ENCODE data around the gene TRAPPC14. TPM values are rescaled to one million over a fixed set of nuclear protein-coding genes. Genes with fewer than 3 reads are reported as not detected.
"Not testable (repeated sequence)": the region's sequence is repeated elsewhere in the genome, so short reads cannot be mapped to it uniquely, and the experiment has no call there.

The TRAPPC14 gene
- 10 to 100 TPM in 3 of 4 donors, 1 to 10 TPM in 1; 9.3 to 20.2 (median 13.1) TPM for total RNA-seq

- peak; percentile 44 for DNase-seq
- intact Hi-C loops (cut with DNase I) = no loop called here
- peak within 1 kb of the TSS; percentile 51 to 98 (median 93) for H3K4me3 ChIP-seq
- TF ChIP-seq CTCF (IDR thresholded peaks at IDR 0.05) (no peak), POLR2A (IDR thresholded peaks at IDR 0.05) (peak in 2 of 4 donors; percentile 45 to 60)
- H3K36me3 ChIP-seq = peaks cover 14 to 37% (median 22%) of the 10 kb centered on the region in 3 donors
- H3K9me3 ChIP-seq = no peaks in the 10 kb centered on the region
- H3K27me3 ChIP-seq = peaks cover 0 to 3% (median 0%) of the 10 kb centered on the region in 4 donors
- peak within 1 kb of the TSS; percentile 82 to 93 (median 90) for H3K27ac ChIP-seq
- 0 to 1% methylated on average over 11 to 27 of the region's 87 CpGs for WGBS, 2 donors
- peaks cover 15 to 66% (median 34%) of the 10 kb centered on the region in 3 donors for H3K4me1 ChIP-seq
Observed at GRCh38 chr7:100158229-100159098, at the start of gene TRAPPC14. Gene TRAPPC14 (minus strand): TSS chr7:100158723. CDS start chr7:100158499, 224 bp downstream.

GRCh38 chr7:100204454-100204853 lies 45.9 kb upstream of the TRAPPC14 start:
- TF ChIP-seq CTCF (IDR thresholded peaks at IDR 0.05) (no peak), POLR2A (IDR thresholded peaks at IDR 0.05) (no peak)
- no peak overlapping the region for H3K27ac ChIP-seq
- H3K4me3 ChIP-seq = no peak overlapping the region
- 79 to 90% methylated on average over 6 to 8 of the region's 9 CpGs for WGBS, 2 donors
- H3K36me3 ChIP-seq = no peaks in the 10 kb centered on the region
- no peak for DNase-seq
- no peaks in the 10 kb centered on the region for H3K4me1 ChIP-seq
- H3K27me3 ChIP-seq = peaks cover 0 to 15% (median 0%) of the 10 kb centered on the region in 4 donors
- intact Hi-C loops (cut with DNase I) = no loop called here
- no peaks in the 10 kb centered on the region for H3K9me3 ChIP-seq

GRCh38 chr7:100200693-100201092 lies 42.2 kb upstream of the TRAPPC14 start:
- H3K36me3 ChIP-seq = no peaks in the 10 kb centered on the region
- no peak overlapping the region for H3K4me3 ChIP-seq
- no peaks in the 10 kb centered on the region for H3K9me3 ChIP-seq
- intact Hi-C loops (cut with DNase I) = no loop called here
- WGBS, 2 donors = 70 to 80% methylated on average over 7 to 9 of the region's 11 CpGs
- peaks cover 0 to 23% (median 0%) of the 10 kb centered on the region in 4 donors for H3K27me3 ChIP-seq
- H3K4me1 ChIP-seq = no peaks in the 10 kb centered on the region
- TF ChIP-seq POLR2A (IDR thresholded peaks at IDR 0.05) (no peak), CTCF (IDR thresholded peaks at IDR 0.05) (no peak)
- H3K27ac ChIP-seq = no peak overlapping the region
- no peak for DNase-seq

GRCh38 chr7:100198266-100198665 lies 39.7 kb upstream of the TRAPPC14 start:
- no peak overlapping the region for H3K4me3 ChIP-seq
- H3K27me3 ChIP-seq = peaks cover 0 to 23% (median 0%) of the 10 kb centered on the region in 4 donors
- no peaks in the 10 kb centered on the region for H3K36me3 ChIP-seq
- intact Hi-C loops (cut with DNase I) = no loop called here
- no peaks in the 10 kb centered on the region for H3K4me1 ChIP-seq
- no peak overlapping the region for H3K27ac ChIP-seq
- 88 to 91% methylated on average over 10 of the region's 10 CpGs for WGBS, 2 donors
- H3K9me3 ChIP-seq = no peaks in the 10 kb centered on the region
- DNase-seq = no peak
- no peak for TF ChIP-seq CTCF (IDR thresholded peaks at IDR 0.05)

GRCh38 chr7:100195901-100196322 lies 37.4 kb upstream of the TRAPPC14 start:
- WGBS, 2 donors = 90 to 94% methylated on average over 6 of the region's 6 CpGs
- intact Hi-C loops (cut with DNase I) = not testable (repeated sequence)

More at GRCh38 chr7:100195901-100196322, 37.4 kb upstream of the TRAPPC14 start:
- H3K27me3 ChIP-seq = peaks cover 0 to 17% (median 0%) of the 10 kb centered on the region in 4 donors
- not testable (repeated sequence) for H3K4me1 ChIP-seq, H3K36me3 ChIP-seq, DNase-seq, H3K4me3 ChIP-seq, H3K27ac ChIP-seq, H3K9me3 ChIP-seq
